Neural crest cell (in vitro differentiated cells): ENCODE results near the gene ATF6B. TPM values are rescaled to one million over a fixed set of nuclear protein-coding genes. Genes with fewer than 3 reads are reported as not detected.

Experiments
- DNase-seq: peaks from one replicate; pipeline ENCODE4 v3.0.0; 2021; ENCODE audit warnings: low read depth, mixed read lengths, low spot score
- H3K27ac Mint-ChIP-seq: one replicate; pipeline ENCODE4 v1.8.0; 2021; ENCODE audit warnings: mild to moderate bottlenecking, mixed read lengths; ENCODE audit not compliant: unreplicated experiment
- H3K27me3 Mint-ChIP-seq: 2 replicates; pipeline ENCODE4 v1.8.0; 2021; ENCODE audit warnings: low read depth, mild to moderate bottlenecking, mixed read lengths
- H3K36me3 Mint-ChIP-seq: 2 replicates; pipeline ENCODE4 v1.8.0; 2021; ENCODE audit warnings: low read depth, mild to moderate bottlenecking, mixed read lengths
- H3K4me1 Mint-ChIP-seq: 2 replicates; pipeline ENCODE4 v1.8.0; 2021; ENCODE audit warnings: mixed read lengths
- H3K4me3 Mint-ChIP-seq: one replicate; pipeline ENCODE4 v1.8.0; 2021; ENCODE audit warnings: mild to moderate bottlenecking, mixed read lengths
- H3K9me3 Mint-ChIP-seq: 2 replicates; pipeline ENCODE4 v1.8.0; 2021; ENCODE audit warnings: mixed read lengths
- long read RNA-seq: library from polyadenylated mRNA; unstranded; transcript quantifications from one replicate; pipeline ENCODE4 v2.0.0, GENCODE V29; 2020
- total RNA-seq: library from RNA; stranded (reverse); gene quantifications from 2 replicates; pipeline ENCODE4 v1.2.1, GENCODE V29; 2021
- TF ChIP-seq, protein P1 (sequence below): fragments of 200-600 bp; sonication (generic); conservative IDR thresholded peaks from 2 replicates; pipeline ENCODE4 v1.5.0; 2021; ENCODE audit warnings: antibody characterized with exemption, mild to moderate bottlenecking

The ATF6B gene
- 83.6 and 87.1 TPM in 2 replicates for total RNA-seq
- long read RNA-seq, partial matches to known transcripts, result 0 of 2 reads
- long read RNA-seq, other reads (novel, unspliced or antisense), result 0 of 2 reads

DNA sequence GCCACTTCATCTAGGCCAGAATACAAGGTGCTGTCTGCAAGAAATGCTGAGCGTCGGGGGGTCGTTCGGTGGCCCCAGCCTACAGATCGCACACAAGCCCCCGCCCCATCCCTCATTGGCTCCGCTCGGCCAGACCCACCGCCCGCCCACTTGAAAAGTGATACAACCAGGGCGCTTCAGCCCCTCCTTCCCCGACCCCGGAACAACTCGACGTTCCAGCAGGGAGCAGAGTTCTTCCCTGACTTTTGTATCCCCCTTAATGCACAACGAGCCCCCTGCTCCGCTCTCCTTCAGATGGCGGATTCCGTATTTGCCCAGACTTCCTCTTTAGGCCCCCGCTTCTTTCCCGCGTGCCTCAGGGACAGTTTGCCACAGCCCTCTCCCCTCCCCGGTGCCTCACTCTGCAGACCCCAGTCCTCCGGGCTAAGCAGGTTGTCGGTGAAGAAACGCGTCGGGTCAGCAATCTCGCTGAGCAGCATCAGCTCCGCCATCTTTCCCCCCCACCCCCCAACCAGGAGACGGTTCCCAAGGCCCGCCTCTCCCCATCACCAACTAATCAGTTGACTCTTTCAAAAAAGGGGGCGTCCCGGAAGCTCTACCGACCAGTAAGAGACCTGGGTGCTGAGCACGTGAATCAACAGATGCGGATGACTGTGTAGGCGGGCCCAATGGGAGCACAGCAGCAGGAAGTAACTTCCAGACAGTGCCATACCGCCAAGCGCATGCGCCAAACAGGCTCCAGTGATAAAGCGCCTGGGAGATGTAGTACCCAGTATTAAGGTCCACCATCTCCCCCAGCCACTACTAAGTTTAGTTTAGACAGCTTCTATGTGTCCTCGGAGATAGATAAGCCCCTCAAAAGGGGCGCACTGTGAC is at the start of gene ATF6B:
Gene ATF6B (minus strand): TSS at position 530 of the 876 bp plus-strand sequence. CDS start 39 bp downstream, at position 491.
- Mint-ChIP-seq H3K9me3 (peaks cover 2% of the 10 kb centered on the region), H3K27me3 (peaks cover 2% of the 10 kb centered on the region), H3K36me3 (peaks cover 8% of the 10 kb centered on the region), H3K4me3 (peak within 1 kb of the TSS; percentile 99), H3K4me1 (peaks cover 45% of the 10 kb centered on the region), H3K27ac (peak within 1 kb of the TSS; percentile 99)
- TF ChIP-seq, protein P1, sequence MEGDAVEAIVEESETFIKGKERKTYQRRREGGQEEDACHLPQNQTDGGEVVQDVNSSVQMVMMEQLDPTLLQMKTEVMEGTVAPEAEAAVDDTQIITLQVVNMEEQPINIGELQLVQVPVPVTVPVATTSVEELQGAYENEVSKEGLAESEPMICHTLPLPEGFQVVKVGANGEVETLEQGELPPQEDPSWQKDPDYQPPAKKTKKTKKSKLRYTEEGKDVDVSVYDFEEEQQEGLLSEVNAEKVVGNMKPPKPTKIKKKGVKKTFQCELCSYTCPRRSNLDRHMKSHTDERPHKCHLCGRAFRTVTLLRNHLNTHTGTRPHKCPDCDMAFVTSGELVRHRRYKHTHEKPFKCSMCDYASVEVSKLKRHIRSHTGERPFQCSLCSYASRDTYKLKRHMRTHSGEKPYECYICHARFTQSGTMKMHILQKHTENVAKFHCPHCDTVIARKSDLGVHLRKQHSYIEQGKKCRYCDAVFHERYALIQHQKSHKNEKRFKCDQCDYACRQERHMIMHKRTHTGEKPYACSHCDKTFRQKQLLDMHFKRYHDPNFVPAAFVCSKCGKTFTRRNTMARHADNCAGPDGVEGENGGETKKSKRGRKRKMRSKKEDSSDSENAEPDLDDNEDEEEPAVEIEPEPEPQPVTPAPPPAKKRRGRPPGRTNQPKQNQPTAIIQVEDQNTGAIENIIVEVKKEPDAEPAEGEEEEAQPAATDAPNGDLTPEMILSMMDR, result no peak
- DNase-seq, result peak; percentile 88

DNA sequence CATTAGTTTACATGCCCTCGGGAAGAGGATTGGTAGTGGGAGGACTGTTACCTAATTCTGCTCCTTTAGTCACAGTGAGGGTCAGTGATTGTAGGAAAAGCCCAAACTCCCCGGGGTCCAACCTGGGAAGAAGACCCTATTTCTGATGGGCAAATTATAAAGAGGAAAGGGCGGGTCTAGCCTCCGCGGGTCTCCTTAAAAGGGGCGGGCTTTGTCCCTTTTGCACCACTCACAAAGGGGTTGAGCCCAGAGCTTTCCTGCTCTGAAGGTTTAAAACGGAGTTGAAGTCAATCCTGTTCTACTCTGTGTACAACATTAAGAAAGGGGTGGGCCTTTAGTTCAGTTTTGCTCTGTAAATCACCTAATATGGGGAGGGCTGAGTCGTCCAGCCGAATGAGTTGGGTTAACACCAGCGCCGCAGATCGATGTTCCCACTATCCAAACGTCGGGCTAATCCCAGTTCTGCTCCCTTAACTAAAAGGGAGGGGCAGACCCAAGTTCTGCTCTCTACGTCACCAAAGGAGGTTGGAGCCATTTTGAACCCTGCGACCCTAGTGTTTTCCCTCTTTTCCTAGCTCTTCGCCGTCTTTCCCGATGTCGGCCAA is 49.2 kb upstream of the ATF6B start:
- DNase-seq, result no peak
- peak overlapping the region; percentile 98 for H3K27ac Mint-ChIP-seq
- H3K27me3 Mint-ChIP-seq, result peaks cover 6% of the 10 kb centered on the region
- H3K9me3 Mint-ChIP-seq, result no peaks in the 10 kb centered on the region
- TF ChIP-seq, protein P1, result no peak
- H3K36me3 Mint-ChIP-seq, result peaks cover 4% of the 10 kb centered on the region
- H3K4me1 Mint-ChIP-seq, result peaks cover 67% of the 10 kb centered on the region
- peak overlapping the region; percentile 98 for H3K4me3 Mint-ChIP-seq

DNA sequence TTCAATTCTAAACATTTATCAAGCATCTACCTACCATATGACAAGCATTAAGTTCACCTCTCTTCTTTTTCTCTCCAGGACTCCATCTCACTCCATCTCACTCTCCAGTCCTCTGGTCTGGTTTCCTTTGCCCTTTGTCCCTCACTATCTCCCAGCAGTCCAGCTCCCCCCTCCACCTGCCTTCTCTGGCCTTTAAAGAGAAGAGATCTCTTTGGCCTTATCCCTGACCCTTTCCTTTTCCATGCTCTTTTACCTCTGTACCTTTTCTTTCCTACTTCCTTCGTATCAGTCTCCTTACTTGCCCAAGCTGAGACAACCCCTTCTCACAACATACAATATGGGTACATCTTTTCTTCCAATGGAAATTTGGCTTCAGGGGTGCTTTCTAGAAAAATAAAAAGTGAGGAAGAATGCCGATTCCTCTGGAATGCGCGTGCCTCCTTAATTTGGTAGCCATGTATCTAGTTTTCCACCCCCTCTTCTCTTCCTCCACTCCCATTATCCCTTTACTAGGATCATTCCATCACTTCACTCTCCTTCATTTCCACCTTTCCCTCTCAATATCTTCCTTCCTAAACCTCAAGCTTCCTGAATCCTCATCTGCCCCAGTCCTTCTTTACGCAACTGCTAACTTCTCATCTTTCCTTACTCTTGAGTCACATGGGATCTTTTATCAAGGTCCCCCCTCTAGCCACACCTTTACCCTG is 48.6 kb upstream of the ATF6B start:
- TF ChIP-seq, protein P1, result no peak
- DNase-seq, result no peak
- Mint-ChIP-seq H3K27me3 (peaks cover 6% of the 10 kb centered on the region), H3K9me3 (no peaks in the 10 kb centered on the region), H3K4me3 (peak overlapping the region; percentile 98), H3K36me3 (peaks cover 4% of the 10 kb centered on the region), H3K27ac (peak overlapping the region; percentile 98), H3K4me1 (peaks cover 67% of the 10 kb centered on the region)

DNA sequence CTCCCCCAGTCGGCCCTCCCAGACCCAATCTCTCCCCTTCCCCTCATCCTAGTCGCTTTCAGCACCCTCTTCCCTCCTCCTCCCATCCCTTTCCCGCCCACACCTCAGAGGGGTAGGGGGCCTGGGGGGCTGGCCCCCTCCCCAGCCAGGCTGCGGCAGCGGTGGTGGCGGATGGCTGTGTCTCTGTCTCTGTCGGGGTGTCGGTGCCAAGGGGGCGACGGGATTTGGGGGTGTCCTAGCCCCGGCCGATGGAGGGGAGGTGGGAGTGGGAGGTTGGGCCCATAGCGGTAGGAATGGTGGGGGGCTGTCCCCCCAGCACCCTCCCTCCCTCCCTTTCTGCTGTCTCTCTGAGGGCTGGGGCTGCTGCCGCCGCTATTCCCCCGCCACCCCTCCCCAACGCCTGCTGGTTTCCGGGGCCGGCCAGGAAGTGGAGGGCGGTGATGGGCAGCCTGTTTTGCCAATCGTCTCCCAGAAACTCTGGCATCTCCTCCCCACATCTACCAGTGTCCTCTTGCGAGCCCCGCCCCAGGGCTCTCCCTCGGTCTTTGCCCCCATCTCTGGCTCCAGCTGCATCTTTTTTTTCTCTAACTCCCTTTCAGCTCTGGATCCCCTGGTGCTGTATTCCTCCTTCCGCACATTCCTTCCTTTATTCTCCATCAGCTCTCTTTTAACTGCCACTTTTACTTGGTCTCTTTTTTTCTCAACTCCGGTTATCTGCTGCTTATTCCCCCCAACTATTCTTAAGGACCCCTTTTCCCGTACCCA is 47.8 kb upstream of the ATF6B start, which contains the start of gene AGPAT1:
Gene AGPAT1 (minus strand): TSS at position 374 of the 765 bp plus-strand sequence. CDS start 4,588 bp downstream, outside the sequence.
- peak; percentile 96 for DNase-seq
- TF ChIP-seq, protein P1, result no peak
- Mint-ChIP-seq H3K4me1 (peaks cover 66% of the 10 kb centered on the region), H3K27me3 (peaks cover 6% of the 10 kb centered on the region), H3K4me3 (peak within 1 kb of the TSS; percentile 98), H3K27ac (peak within 1 kb of the TSS; percentile 98), H3K9me3 (no peaks in the 10 kb centered on the region), H3K36me3 (peaks cover 4% of the 10 kb centered on the region)
